Measurements from ENCODE around the gene SCN5A. TPM values are rescaled to one million over a fixed set of nuclear protein-coding genes. Genes with fewer than 3 reads are reported as not detected.

SCN5A gene
- total RNA-seq, 1 experiment from 2014 or later: 4.7 TPM

DNA sequence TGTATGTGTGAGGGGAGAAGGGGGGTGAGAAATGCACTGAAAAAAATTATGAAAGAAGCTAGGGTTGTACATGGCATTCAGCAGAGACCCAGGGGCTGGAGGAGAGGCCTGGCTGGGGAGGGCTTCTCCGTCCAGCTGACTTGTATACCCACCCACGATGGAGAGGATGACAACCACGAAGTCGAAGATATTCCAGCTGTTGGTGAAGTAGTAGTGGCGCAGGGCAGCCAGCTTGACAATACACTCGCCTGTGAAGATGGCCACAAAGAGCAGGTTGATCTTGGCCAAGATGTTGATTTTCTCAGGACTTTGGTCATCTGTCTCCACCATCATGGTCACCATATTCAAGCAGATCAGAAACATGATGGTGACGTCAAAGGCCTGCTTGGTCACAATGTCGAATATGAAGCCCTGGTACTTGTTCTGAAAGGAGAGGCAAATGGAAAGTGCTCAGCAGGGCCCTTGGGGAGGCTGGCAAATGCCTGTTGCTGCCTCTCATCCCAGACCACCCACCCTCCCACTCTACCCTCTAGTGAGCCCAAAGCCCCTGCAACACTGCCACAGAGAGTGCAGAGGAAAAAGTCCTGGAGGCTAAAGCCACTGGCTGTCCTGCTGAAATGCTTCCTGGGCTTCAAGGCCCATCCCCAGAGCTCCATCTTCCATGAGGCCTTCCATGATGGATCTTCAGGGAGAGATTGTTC, 95.2 kb downstream of the SCN5A start:
- ChIA-PET POLR2A (ENCODE audit: unreplicated experiment) (no interaction called here), CTCF (no interaction called here)
- Histone ChIP-seq H3K36me3 (ENCODE audit: low read depth) (no peaks in the 10 kb centered on the region), H3K27ac (no peak overlapping the region), H3K79me2 (ENCODE audit: low read depth) (no peaks in the 10 kb centered on the region), H2AFZ (no peak overlapping the region), H3K9me3 (ENCODE audit: insufficient read depth, low read depth) (no peaks in the 10 kb centered on the region), H3K9me2 (ENCODE audit: insufficient read depth) (no peaks in the 10 kb centered on the region), H4K20me1 (ENCODE audit: insufficient read depth) (no peaks in the 10 kb centered on the region), H3K27me3 (ENCODE audit: insufficient read depth, low read depth) (0 out of 2 replicates have a peak, but pooled peaks cover 4% of the 10 kb centered on the region), H3F3A (ENCODE audit: insufficient read depth, low read depth) (no peaks in the 10 kb centered on the region), H3K4me2 (no peak overlapping the region), H3K4me3 (no peak overlapping the region), H3K4me1 (replicated peaks; ENCODE audit: insufficient read depth) (no peaks in the 10 kb centered on the region)
- intact Hi-C loops (cut with micrococcal nuclease; ENCODE audit: unreplicated experiment): no loop called here
- no peak for DNase-seq
- no peak for TF ChIP-seq EZH2 (IDR thresholded peaks at IDR 0.05; ENCODE audit: low read depth)
- TF ChIP-seq, protein P1, sequence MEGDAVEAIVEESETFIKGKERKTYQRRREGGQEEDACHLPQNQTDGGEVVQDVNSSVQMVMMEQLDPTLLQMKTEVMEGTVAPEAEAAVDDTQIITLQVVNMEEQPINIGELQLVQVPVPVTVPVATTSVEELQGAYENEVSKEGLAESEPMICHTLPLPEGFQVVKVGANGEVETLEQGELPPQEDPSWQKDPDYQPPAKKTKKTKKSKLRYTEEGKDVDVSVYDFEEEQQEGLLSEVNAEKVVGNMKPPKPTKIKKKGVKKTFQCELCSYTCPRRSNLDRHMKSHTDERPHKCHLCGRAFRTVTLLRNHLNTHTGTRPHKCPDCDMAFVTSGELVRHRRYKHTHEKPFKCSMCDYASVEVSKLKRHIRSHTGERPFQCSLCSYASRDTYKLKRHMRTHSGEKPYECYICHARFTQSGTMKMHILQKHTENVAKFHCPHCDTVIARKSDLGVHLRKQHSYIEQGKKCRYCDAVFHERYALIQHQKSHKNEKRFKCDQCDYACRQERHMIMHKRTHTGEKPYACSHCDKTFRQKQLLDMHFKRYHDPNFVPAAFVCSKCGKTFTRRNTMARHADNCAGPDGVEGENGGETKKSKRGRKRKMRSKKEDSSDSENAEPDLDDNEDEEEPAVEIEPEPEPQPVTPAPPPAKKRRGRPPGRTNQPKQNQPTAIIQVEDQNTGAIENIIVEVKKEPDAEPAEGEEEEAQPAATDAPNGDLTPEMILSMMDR (conservative IDR thresholded peaks at IDR 0.05): no peak
- BruUV-seq (replicated peaks): no TSS peak

DNA sequence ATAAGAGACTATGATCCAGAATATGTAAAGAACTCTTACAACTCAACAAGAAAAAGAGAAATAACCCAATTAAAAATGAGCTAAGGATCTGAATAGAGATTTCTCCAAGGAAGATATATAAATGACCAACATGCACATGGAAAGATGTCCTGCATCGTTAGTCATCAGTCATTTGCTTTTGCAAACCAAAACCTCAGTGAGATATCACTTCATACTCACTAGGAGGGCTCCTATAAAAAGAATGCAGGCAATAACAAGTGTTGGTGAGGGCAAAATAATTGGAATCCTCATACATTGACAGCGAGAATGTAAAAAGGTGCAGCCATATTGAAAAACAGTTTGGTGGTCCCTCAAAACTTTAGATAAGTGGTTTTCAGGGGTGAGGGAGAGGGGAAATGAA, 96.4 kb downstream of the SCN5A start:
- TF ChIP-seq, protein P1 (conservative IDR thresholded peaks at IDR 0.05): no peak
- no peak for TF ChIP-seq EZH2 (IDR thresholded peaks at IDR 0.05; ENCODE audit: low read depth)
- Histone ChIP-seq H2AFZ (no peak overlapping the region), H3K36me3 (ENCODE audit: low read depth) (no peaks in the 10 kb centered on the region), H3K9me3 (ENCODE audit: insufficient read depth, low read depth) (no peaks in the 10 kb centered on the region), H3K79me2 (ENCODE audit: low read depth) (no peaks in the 10 kb centered on the region), H3K4me3 (no peak overlapping the region), H3K27me3 (ENCODE audit: insufficient read depth, low read depth) (0 out of 2 replicates have a peak, but pooled peaks cover 4% of the 10 kb centered on the region), H3K4me2 (no peak overlapping the region), H3K27ac (no peak overlapping the region), H3K9me2 (ENCODE audit: insufficient read depth) (no peaks in the 10 kb centered on the region), H3F3A (ENCODE audit: insufficient read depth, low read depth) (no peaks in the 10 kb centered on the region), H4K20me1 (ENCODE audit: insufficient read depth) (no peaks in the 10 kb centered on the region), H3K4me1 (replicated peaks; ENCODE audit: insufficient read depth) (no peaks in the 10 kb centered on the region)
- ChIA-PET POLR2A (ENCODE audit: unreplicated experiment) (no interaction called here), CTCF (no interaction called here)
- intact Hi-C loops (cut with micrococcal nuclease; ENCODE audit: unreplicated experiment): no loop called here
- BruUV-seq (replicated peaks): no TSS peak
- DNase-seq: no peak

DNA sequence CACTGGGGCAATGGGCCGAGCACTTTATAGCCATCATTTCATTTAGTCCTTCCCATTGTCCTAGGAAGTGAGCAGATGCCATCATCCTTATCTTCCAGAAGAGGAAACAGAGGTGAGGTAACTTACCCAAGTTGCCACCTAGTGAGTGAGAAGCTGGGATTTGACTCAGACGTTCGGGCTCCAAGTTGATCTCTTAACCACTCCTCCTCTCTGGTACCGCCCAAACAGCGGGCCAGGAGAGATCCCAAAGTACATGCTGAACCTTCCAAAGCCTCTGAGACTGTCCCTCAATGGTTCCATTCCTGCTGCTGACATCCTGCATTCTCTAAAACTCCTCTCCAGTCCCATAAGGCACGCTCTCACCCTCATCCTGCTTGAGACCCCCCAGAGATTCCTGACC, 97.1 kb downstream of the SCN5A start:
- Histone ChIP-seq H3K27ac (no peak overlapping the region), H3K4me3 (no peak overlapping the region), H3F3A (ENCODE audit: insufficient read depth, low read depth) (no peaks in the 10 kb centered on the region), H3K79me2 (ENCODE audit: low read depth) (no peaks in the 10 kb centered on the region), H3K4me1 (replicated peaks; ENCODE audit: insufficient read depth) (no peaks in the 10 kb centered on the region), H3K4me2 (no peak overlapping the region), H2AFZ (no peak overlapping the region), H3K36me3 (ENCODE audit: low read depth) (no peaks in the 10 kb centered on the region), H3K27me3 (ENCODE audit: insufficient read depth, low read depth) (0 out of 2 replicates have a peak, but pooled peaks cover 4% of the 10 kb centered on the region), H3K9me2 (ENCODE audit: insufficient read depth) (no peaks in the 10 kb centered on the region), H3K9me3 (ENCODE audit: insufficient read depth, low read depth) (no peaks in the 10 kb centered on the region), H4K20me1 (ENCODE audit: insufficient read depth) (no peaks in the 10 kb centered on the region)
- TF ChIP-seq, protein P1 (conservative IDR thresholded peaks at IDR 0.05): no peak
- TF ChIP-seq EZH2 (IDR thresholded peaks at IDR 0.05; ENCODE audit: low read depth): no peak
- ChIA-PET POLR2A (ENCODE audit: unreplicated experiment) (no interaction called here), CTCF (no interaction called here)
- BruUV-seq (replicated peaks): no TSS peak
- no peak for DNase-seq
- intact Hi-C loops (cut with micrococcal nuclease; ENCODE audit: unreplicated experiment): no loop called here

Data from PC-9 (cell line).